Central memory CD8-positive, alpha-beta T cell (primary cell): ENCODE measurements around the gene ARHGAP28.

Experiments used
- ATAC-seq: fragments of 150-1000 bp; cut with Tn5 transposase; replicated peaks from 2 replicates; pipeline ENCODE4 v1.10.0; 2022; ENCODE audit warnings: mild to moderate bottlenecking, moderate FRiP score, moderate number of reproducible peaks; ENCODE audit not compliant: poor library complexity, severe bottlenecking; ENCODE audit errors: extremely low read depth
- DNase-seq, 2 donors: peaks; one replicate each; pipeline ENCODE4 v3.0.0; 2021; ENCODE audit warnings: low spot score in 2 of 2
- H3K27ac Mint-ChIP-seq: one replicate; pipeline ENCODE4 v1.8.0; 2022; ENCODE audit warnings: low read depth, mild to moderate bottlenecking, moderate library complexity, mixed read lengths
- H3K27me3 Mint-ChIP-seq: one replicate; pipeline ENCODE4 v1.8.0; 2022; ENCODE audit warnings: mixed read lengths
- H3K36me3 Mint-ChIP-seq: one replicate; pipeline ENCODE4 v1.8.0; 2022; ENCODE audit warnings: mild to moderate bottlenecking, moderate library complexity, mixed read lengths; ENCODE audit not compliant: insufficient read depth
- H3K4me1 Mint-ChIP-seq: one replicate; pipeline ENCODE4 v1.8.0; 2022; ENCODE audit warnings: mixed read lengths
- H3K4me3 Mint-ChIP-seq: one replicate; pipeline ENCODE4 v1.8.0; 2022; ENCODE audit warnings: mild to moderate bottlenecking, moderate library complexity, mixed read lengths
- H3K9me3 Mint-ChIP-seq: one replicate; pipeline ENCODE4 v1.8.0; 2022; ENCODE audit warnings: mixed read lengths

ARHGAP28 gene, protein sequence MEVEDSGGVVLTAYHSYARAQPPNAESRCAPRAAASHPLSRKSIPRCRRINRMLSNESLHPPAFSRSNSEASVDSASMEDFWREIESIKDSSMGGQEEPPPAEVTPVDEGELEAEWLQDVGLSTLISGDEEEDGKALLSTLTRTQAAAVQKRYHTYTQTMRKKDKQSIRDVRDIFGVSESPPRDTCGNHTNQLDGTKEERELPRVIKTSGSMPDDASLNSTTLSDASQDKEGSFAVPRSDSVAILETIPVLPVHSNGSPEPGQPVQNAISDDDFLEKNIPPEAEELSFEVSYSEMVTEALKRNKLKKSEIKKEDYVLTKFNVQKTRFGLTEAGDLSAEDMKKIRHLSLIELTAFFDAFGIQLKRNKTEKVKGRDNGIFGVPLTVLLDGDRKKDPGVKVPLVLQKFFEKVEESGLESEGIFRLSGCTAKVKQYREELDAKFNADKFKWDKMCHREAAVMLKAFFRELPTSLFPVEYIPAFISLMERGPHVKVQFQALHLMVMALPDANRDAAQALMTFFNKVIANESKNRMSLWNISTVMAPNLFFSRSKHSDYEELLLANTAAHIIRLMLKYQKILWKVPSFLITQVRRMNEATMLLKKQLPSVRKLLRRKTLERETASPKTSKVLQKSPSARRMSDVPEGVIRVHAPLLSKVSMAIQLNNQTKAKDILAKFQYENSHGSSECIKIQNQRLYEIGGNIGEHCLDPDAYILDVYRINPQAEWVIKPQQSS

DNA sequence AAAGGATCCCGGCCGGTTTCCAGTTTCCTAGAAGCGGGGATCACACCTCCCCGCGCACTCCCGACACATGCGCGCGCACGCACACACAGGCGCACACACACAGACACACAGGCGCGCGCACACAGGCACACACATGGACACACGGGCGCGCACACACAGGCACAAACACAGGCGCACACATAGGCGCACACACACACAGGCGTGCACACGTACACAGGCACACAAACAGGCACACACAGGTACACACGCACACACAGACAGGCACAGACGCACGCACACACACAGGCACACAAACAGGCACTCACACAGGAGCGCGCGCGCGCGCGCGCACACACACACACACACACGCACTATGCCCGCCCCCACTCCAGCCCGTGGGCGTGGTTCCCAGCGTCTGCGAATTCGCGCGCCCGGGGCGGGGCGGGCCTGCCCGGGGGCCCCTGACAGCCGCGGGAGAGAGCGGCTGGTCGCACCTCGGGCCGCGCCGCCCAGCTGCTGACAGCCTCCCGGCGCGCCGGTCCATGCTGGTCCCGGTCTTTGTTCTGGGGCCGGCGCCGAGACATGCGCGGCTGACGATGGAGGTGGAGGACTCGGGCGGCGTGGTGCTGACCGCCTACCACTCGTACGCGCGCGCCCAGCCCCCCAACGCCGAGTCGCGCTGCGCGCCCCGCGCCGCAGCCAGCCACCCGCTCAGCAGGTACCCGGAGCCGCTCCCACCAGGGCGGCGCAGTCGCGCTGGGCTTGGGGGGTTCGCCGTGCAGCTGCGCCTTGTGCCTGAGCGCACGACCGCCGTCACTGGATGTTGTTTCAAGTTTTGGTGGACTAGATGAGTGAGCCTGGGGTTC lies at the start of gene ARHGAP28:
ARHGAP28 (plus strand) TSS at position 470 of the 845 bp plus-strand sequence; CDS start at position 576, 106 bp downstream.
- no peak within 1 kb of the TSS for H3K27ac Mint-ChIP-seq
- peak within 1 kb of the TSS; percentile 34 for H3K4me3 Mint-ChIP-seq
- peaks cover 7% of the 10 kb centered on the region for H3K9me3 Mint-ChIP-seq
- H3K4me1 Mint-ChIP-seq, result no peaks in the 10 kb centered on the region
- peaks cover 9% of the 10 kb centered on the region for H3K27me3 Mint-ChIP-seq
- DNase-seq, result no peak
- no peaks in the 10 kb centered on the region for H3K36me3 Mint-ChIP-seq
- no peak for ATAC-seq

DNA sequence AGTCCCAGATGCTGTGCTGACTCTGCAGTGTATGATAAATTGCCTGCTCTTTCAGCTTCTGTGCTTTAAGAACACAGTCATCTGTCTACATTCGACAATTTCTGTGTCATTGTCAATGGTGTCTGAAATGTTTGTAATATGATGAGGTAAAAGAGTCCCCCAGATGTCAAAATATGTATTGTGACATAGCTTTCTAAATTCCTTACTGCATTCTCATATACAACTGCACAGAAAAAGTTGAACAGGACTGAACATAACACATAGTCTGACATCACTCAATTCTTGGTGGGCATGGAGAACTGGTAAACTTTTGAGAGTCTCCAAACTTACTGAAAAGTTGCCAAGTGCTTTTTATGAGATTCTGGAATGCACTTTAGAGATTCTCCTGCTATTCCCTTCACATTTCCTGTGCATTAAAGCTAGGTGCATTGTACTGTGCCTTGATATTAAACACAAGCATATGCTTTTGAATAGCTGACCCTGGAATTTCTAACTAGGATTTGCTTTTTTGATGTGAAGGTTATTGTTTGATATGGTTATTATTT lies 48.1 kb upstream of the ARHGAP28 start:
- H3K4me1 Mint-ChIP-seq, result no peaks in the 10 kb centered on the region
- ATAC-seq (no peak), DNase-seq (no peak)
- peaks cover 10% of the 10 kb centered on the region for H3K9me3 Mint-ChIP-seq
- no peak overlapping the region for H3K27ac Mint-ChIP-seq
- no peaks in the 10 kb centered on the region for H3K36me3 Mint-ChIP-seq
- no peaks in the 10 kb centered on the region for H3K27me3 Mint-ChIP-seq
- H3K4me3 Mint-ChIP-seq, result no peak overlapping the region

GRCh38 chr18:6682437-6683111 lies 46.9 kb upstream of the ARHGAP28 start:
- Mint-ChIP-seq H3K27ac (no peak overlapping the region), H3K36me3 (no peaks in the 10 kb centered on the region), H3K27me3 (no peaks in the 10 kb centered on the region), H3K9me3 (peaks cover 15% of the 10 kb centered on the region), H3K4me3 (no peak overlapping the region), H3K4me1 (no peaks in the 10 kb centered on the region)
- no peak for ATAC-seq
- DNase-seq, result no peak

DNA sequence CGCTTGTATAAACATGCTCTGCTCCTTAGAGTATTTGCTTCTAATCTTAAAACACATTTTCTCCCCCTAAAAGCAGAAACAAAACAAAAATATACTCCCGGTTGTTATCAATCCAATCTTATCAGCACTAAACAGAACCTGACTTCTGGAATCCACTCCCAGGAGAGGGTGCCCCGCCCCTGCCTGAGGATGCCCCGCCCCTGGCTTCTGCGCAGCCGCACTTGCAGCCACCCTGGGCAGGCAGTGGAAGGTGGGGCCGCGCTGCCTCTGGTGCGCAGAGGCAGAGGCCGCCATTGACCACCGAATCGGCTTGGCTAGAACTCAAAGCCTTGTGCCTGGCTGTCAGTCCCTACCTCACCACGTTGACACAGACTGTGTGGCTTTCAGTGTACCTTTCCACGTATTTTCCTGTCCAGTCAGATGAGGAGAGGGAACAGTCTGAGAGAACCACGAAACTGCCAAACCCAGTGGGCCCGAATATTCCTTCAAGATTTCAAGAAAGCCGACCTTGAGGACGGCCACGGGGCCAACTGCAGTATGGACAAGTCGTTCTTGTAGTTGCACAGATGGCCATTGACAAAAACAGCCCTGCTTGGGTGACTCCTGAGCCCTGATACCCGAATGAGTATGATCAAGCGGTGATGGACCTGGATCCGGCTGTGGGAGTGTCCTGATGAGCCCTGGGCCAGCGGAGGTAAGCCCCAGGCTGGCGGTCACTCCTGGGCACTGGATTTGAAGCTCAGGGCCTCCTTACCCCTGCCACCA lies 46.2 kb upstream of the ARHGAP28 start:
- DNase-seq (no peak), ATAC-seq (no peak)
- no peaks in the 10 kb centered on the region for H3K36me3 Mint-ChIP-seq
- no peak overlapping the region for H3K27ac Mint-ChIP-seq
- no peak overlapping the region for H3K4me3 Mint-ChIP-seq
- no peaks in the 10 kb centered on the region for H3K4me1 Mint-ChIP-seq
- no peaks in the 10 kb centered on the region for H3K27me3 Mint-ChIP-seq
- H3K9me3 Mint-ChIP-seq, result peaks cover 15% of the 10 kb centered on the region

DNA sequence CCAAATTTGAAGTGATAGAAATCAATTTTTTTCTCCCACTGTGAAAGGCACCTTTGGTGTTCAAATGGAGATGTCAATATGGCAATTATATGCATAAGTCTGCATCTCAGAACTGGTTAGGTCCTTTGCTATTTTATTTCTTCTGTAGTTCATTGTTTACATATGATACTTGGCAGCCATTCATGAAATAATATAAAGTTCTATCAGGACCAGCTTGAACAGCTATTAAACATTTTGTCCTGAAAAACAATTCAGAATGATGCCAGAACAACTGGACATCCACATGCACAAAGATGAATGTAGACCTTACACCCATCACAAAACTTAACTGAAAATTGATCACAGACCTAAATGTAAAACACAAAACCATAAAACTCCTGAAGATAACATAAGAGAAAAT lies 41.8 kb upstream of the ARHGAP28 start:
- no peaks in the 10 kb centered on the region for H3K4me1 Mint-ChIP-seq
- H3K27ac Mint-ChIP-seq, result no peak overlapping the region
- no peak for ATAC-seq
- peaks cover 28% of the 10 kb centered on the region for H3K9me3 Mint-ChIP-seq
- no peak overlapping the region for H3K4me3 Mint-ChIP-seq
- DNase-seq, result no peak
- H3K36me3 Mint-ChIP-seq, result no peaks in the 10 kb centered on the region
- H3K27me3 Mint-ChIP-seq, result no peaks in the 10 kb centered on the region

GRCh38 chr18:6708890-6709289 lies 20.6 kb upstream of the ARHGAP28 start:
- ATAC-seq (no peak), DNase-seq (no peak)
- no peaks in the 10 kb centered on the region for H3K27me3 Mint-ChIP-seq
- H3K4me3 Mint-ChIP-seq, result no peak overlapping the region
- no peaks in the 10 kb centered on the region for H3K4me1 Mint-ChIP-seq
- H3K27ac Mint-ChIP-seq, result no peak overlapping the region
- no peaks in the 10 kb centered on the region for H3K36me3 Mint-ChIP-seq
- H3K9me3 Mint-ChIP-seq, result peaks cover 12% of the 10 kb centered on the region

GRCh38 chr18:6711467-6711866 lies 18.0 kb upstream of the ARHGAP28 start:
- no peaks in the 10 kb centered on the region for H3K27me3 Mint-ChIP-seq
- H3K27ac Mint-ChIP-seq, result no peak overlapping the region
- no peaks in the 10 kb centered on the region for H3K36me3 Mint-ChIP-seq
- peaks cover 26% of the 10 kb centered on the region for H3K9me3 Mint-ChIP-seq
- no peak for DNase-seq
- no peak overlapping the region for H3K4me3 Mint-ChIP-seq
- no peaks in the 10 kb centered on the region for H3K4me1 Mint-ChIP-seq
- no peak for ATAC-seq

GRCh38 chr18:6712401-6712800 lies 17.1 kb upstream of the ARHGAP28 start:
- ATAC-seq (no peak), DNase-seq (no peak)
- Mint-ChIP-seq H3K36me3 (no peaks in the 10 kb centered on the region), H3K27me3 (no peaks in the 10 kb centered on the region), H3K9me3 (peaks cover 20% of the 10 kb centered on the region), H3K4me3 (no peak overlapping the region), H3K27ac (no peak overlapping the region), H3K4me1 (no peaks in the 10 kb centered on the region)

- H3K4me3 Mint-ChIP-seq, result no peak overlapping the region
- ATAC-seq, result no peak
- no peaks in the 10 kb centered on the region for H3K27me3 Mint-ChIP-seq
- H3K27ac Mint-ChIP-seq, result no peak overlapping the region
- DNase-seq, result no peak
- H3K36me3 Mint-ChIP-seq, result no peaks in the 10 kb centered on the region
- peaks cover 25% of the 10 kb centered on the region for H3K9me3 Mint-ChIP-seq
- H3K4me1 Mint-ChIP-seq, result no peaks in the 10 kb centered on the region
Observed at GRCh38 chr18:6714010-6714409, 15.5 kb upstream of the ARHGAP28 start.

- ATAC-seq (no peak), DNase-seq (no peak)
- no peaks in the 10 kb centered on the region for H3K4me1 Mint-ChIP-seq
- H3K27me3 Mint-ChIP-seq, result no peaks in the 10 kb centered on the region
- H3K27ac Mint-ChIP-seq, result no peak overlapping the region
- peaks cover 30% of the 10 kb centered on the region for H3K9me3 Mint-ChIP-seq
- no peak overlapping the region for H3K4me3 Mint-ChIP-seq
- no peaks in the 10 kb centered on the region for H3K36me3 Mint-ChIP-seq
Observed at GRCh38 chr18:6718267-6718666, 11.2 kb upstream of the ARHGAP28 start.

GRCh38 chr18:6719098-6719846 lies 10.2 kb upstream of the ARHGAP28 start:
- Mint-ChIP-seq H3K9me3 (peaks cover 25% of the 10 kb centered on the region), H3K27ac (no peak overlapping the region), H3K27me3 (no peaks in the 10 kb centered on the region), H3K36me3 (no peaks in the 10 kb centered on the region), H3K4me3 (no peak overlapping the region), H3K4me1 (no peaks in the 10 kb centered on the region)
- ATAC-seq, result no peak
- no peak for DNase-seq
